NB4 (cell line): ENCODE data around the gene CRIM1.

Experiments
- DNase-seq: peaks from one replicate; pipeline ENCODE4 v3.0.0; 2010; ENCODE audit warnings: low read depth
- H3K4me3 ChIP-seq: one replicate; pipeline ENCODE4 v1.5.1; 2011; ENCODE audit warnings: mild to moderate bottlenecking, low read depth, low read length, moderate library complexity
- MYC ChIP-seq: IDR thresholded peaks from 2 replicates; pipeline ENCODE4 v1.6.1; 2011; ENCODE audit warnings: low read depth, low read length
- POLR2A ChIP-seq: IDR thresholded peaks from 2 replicates; pipeline ENCODE4 v1.6.1; 2011; ENCODE audit warnings: mild to moderate bottlenecking; ENCODE audit not compliant: insufficient read length; ENCODE audit errors: extremely low read depth
- TF ChIP-seq, protein P1 (sequence below): IDR thresholded peaks from one replicate; pipeline ENCODE4 v1.5.1; 2012; ENCODE audit warnings: low read depth, low read length
- TF ChIP-seq, protein P2 (sequence below): IDR thresholded peaks from 2 replicates; pipeline ENCODE4 v1.6.1; 2011; ENCODE audit warnings: low read depth, low read length

CRIM1 gene

DNA sequence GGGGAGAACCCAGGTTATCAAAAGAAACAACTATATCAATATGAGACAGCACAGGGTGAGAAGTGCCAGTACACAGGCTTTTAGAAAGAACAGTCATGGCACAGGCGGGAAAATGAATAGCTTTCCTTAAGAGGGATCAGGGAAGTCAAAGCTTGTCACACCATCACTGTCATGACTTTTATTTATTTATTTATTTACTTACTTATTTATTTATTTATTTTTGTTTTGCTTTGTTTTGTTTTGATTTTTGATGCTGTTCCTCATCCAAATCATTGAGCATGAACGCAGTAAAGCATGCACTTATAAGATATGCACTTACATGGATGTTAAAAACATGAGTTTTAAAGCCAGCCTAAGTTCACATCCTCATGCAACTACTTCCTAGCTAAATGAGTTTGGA is 19.3 kb upstream of the CRIM1 start:
- no peak for DNase-seq
- H3K4me3 ChIP-seq = no peak overlapping the region
- no peak for TF ChIP-seq POLR2A
- TF ChIP-seq, protein P1, sequence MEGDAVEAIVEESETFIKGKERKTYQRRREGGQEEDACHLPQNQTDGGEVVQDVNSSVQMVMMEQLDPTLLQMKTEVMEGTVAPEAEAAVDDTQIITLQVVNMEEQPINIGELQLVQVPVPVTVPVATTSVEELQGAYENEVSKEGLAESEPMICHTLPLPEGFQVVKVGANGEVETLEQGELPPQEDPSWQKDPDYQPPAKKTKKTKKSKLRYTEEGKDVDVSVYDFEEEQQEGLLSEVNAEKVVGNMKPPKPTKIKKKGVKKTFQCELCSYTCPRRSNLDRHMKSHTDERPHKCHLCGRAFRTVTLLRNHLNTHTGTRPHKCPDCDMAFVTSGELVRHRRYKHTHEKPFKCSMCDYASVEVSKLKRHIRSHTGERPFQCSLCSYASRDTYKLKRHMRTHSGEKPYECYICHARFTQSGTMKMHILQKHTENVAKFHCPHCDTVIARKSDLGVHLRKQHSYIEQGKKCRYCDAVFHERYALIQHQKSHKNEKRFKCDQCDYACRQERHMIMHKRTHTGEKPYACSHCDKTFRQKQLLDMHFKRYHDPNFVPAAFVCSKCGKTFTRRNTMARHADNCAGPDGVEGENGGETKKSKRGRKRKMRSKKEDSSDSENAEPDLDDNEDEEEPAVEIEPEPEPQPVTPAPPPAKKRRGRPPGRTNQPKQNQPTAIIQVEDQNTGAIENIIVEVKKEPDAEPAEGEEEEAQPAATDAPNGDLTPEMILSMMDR = no peak
- TF ChIP-seq MYC = no peak
- TF ChIP-seq, protein P2, sequence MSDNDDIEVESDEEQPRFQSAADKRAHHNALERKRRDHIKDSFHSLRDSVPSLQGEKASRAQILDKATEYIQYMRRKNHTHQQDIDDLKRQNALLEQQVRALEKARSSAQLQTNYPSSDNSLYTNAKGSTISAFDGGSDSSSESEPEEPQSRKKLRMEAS = no peak

DNA sequence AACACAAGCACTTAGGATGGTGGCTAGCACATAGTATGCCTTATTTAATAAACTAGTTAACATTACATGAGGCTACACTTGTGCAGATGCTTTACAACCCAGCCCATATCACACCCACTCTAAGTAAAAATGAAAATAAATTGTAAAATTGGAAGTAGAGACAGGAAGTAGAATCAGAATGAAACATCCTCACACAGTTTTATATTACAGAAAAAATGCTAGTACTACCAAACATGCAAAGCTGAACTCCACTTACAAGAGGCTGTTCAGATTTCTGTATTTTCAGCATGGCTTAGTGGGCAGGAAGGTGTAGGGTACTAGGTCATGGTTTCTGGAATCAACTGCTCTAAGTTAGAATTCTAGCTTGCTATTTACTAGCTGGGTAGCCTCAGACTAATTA is 18.2 kb upstream of the CRIM1 start:
- no peak for DNase-seq

DNA sequence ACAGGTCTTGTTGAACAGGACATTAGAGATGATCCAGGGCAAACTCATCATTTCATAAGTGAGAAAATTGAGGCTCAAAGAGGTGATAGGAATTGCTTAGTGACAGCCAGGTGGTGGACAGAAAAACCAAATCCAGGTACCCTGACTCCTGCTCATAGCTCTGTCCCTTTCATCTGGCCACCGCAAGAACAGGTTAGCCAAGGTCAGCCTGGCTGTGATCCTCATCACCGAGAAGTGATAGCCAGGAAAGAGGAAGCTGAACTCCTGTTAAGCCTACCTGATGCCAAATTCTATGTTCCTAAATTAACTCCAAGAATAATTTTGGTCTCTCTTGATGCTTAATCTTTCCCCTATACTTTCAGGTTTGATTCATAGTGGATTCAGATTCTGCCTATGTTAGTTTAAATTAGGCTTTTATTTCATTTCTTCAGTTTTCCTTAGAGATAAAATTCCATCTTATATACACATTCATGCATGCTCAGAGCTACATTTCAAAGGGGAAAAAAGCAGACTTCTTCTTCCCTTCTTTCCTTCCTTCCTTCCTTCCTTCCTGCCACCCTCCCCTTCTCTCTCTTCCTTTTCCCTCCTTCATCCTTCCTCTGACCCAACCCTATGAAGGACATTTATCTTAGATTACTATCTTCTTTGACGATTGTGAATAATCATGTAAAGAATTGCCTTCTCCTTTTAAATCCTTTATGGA is 17.3 kb upstream of the CRIM1 start:
- H3K4me3 ChIP-seq = no peak overlapping the region
- no peak for TF ChIP-seq POLR2A
- TF ChIP-seq, protein P2 = no peak
- TF ChIP-seq, protein P1 = no peak
- TF ChIP-seq MYC = no peak
- no peak for DNase-seq

More for the DNA sequence above, 18.2 kb upstream of the CRIM1 start:
- TF ChIP-seq, protein P1 = no peak
- TF ChIP-seq MYC = no peak
- no peak for TF ChIP-seq POLR2A
- TF ChIP-seq, protein P2 = no peak
- no peak overlapping the region for H3K4me3 ChIP-seq

DNA sequence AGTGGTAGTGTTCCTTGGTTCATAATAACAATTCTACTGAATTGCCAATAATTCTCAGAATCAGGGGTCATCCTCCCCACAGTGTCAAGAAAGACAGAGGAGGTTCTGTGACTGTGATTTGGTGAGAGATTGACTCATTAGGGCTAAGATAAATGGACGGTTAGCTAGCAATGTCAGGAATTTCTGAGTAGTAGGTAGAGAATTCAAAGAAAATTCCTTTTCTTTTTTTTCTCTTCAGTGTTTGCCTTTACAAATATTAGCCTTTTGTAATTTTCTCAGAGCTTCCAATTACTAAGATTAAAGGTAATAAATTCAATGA is 16.8 kb upstream of the CRIM1 start:
- TF ChIP-seq, protein P2 = no peak
- TF ChIP-seq MYC = no peak
- TF ChIP-seq, protein P1 = no peak
- no peak for TF ChIP-seq POLR2A
- no peak for DNase-seq
- H3K4me3 ChIP-seq = no peak overlapping the region

DNA sequence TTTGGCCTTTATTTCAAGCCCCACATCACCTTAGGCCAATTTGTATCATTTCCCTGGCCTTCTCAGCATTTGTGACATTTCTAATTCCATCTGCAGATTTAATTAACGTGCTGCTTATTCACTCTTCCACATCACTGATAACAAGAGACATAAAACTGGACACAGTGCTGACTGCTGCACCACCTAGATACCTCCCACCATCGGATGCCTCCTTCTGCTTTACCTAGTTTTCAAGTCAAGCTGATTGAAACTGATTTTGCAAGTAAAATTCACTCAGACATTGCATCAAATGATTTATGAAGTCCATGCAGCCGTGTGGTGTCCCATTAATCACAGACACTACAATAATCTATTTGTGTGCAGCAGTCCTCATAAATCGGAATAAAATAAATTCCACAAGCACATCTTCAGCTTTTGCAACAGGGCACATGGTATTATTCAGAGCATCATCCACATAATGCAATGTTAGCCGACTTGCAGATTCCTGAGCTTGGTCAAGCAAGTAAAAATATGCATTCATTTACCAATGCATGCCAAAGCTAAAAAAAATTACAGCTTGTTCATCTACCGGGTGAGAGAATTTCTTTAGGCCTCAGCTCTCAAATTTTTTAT is 15.9 kb upstream of the CRIM1 start:
- TF ChIP-seq MYC (no peak), POLR2A (no peak)
- TF ChIP-seq, protein P2 = no peak
- TF ChIP-seq, protein P1 = no peak
- H3K4me3 ChIP-seq = no peak overlapping the region
- DNase-seq = no peak
